Activated effector memory CD4-positive, alpha-beta T cell treated with Interleukin-2 at 50 U/mL for 16 hours (primary cell): ENCODE data around the gene CELSR1.

Experiments
- DNase-seq: peaks from one replicate; pipeline ENCODE4 v3.0.0-alpha.2; 2020

The CELSR1 gene

DNA sequence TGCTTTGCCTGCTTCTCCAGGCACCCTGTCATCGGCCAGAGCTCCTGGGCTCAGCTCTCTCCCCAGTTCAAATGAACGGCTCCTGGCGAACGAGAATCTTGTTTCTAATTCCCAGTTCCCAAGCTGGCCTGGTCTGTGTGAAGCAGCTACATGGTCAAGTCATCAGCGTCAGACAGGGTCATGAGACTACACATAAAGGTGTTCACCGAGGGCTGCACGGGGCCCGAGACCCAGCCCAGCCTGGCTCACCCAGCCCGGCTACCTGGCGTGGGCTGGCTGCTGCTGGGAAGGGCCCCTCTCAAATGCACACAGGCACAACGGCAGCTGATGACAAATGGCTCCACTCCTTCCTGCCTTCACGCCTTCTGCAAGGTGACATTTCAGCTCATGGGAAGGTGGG is 14.6 kb upstream of the CELSR1 start:
- no peak for DNase-seq

DNA sequence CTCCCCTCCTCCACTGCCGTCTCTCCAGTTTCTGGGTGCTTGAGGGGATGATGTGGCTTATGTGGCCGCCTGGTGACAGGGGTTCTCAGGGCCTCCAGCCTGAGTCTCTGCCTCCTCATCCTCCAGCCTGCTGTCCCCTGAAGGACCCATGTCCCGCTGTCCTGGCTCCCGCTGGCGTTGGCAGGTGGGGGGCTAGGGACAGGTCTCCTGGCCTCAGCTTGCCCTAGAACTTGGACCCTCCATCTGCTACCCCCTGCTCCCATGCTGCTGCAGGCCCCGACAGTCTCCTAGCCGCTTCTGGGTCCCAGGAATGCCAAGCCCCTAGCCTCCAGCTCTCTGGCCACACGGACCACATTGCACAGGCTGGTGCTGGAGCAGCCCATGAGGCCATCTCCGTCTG is 13.9 kb upstream of the CELSR1 start:
- no peak for DNase-seq

DNA sequence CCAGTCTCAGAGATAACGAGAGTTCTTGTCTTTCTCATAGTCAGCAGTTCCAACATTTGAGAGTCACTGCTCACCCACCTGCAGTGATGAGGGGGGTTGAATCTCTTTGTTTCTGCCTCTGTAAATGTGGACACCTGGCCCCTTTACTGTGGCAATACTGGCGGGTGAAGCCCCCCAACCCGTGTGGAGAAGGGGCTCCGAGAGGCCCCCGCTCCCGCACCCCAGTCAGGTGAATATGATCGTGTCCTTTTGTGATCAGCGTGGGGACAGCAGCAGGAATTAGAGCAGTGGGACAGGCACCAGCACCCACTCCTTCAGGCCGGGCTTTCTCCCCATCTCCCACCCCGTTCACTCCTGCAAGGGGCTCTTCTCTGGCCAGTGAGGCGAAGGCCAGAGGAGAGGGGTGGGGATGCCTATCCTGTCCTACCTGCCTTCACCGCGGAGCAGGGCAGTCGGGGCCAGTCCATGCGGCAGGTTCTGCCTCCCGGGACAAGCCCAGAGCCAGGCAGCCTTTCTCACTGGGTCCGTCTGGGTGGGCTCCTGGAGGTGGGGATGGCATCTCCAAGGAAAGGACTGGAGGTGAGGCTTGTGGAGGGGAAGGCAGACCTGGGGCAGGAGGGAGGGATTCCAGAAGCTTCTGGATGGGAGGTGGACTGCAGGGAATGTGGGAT is 12.7 kb upstream of the CELSR1 start:
- DNase-seq: no peak

DNA sequence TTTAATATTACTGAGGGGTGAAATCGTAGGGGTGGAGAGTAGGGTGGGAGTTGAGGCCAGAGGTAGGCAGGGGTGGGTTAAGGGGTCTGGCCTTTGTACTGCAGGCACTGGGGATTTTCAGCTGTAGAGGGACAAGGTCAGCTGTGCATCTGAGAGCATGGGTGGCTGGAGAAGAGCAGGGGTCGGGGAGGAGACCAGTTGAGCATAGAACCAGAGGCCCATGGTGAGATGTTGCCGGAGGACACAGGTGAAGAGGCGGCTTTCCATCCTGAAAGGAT is 12.1 kb upstream of the CELSR1 start:
- DNase-seq: no peak

DNA sequence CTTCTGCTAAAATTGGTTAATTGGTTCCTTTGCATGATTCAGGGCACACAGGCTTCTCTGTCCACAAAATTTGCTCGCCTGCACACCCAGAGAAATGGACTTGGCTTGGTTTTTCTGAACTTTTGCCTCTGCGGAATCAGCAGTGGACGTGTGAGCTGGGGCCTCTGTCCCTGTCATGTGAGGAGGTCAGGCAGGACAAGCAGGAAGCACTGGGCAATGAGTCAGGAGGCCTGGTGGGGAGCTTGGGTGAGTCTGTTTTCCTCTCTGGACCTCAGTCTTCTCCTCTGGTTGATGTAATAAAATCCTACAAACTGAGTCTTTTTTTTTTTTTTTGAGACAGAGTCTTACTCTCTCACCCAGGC is 10.4 kb upstream of the CELSR1 start:
- DNase-seq: no peak

DNA sequence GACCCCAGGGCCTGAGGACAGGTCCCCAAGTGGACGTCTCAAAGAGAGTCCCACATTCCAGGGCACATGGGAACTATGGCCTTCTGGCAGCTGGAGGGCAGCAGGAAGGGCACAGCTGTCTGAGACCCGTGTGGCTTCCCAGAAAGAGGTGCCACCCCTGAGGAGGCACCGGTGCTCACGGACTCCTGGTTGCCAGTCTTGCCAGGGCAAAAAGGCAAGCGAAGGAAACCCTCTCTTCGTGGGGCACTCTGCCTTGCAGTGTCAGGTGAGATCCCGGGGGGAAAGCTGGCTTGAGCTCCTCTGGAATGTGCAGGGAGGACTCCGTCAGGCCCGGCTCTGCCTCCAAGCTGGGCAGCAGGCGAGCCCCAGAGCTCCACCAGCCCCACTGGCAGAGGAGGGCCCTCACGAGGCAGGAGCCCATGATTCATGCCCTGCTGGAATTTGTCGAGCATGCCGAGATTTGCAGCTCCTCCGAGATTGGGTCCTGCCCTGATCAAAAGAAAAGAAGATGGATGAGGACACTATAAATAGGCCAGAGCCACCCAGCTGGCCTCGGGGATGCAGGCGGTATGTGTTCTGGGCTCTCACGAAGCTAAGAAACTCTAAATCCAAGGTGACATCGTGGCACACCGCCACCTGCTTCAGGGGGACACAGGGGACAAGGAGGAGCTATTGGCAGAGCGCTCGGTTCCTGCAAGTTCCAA is 9.9 kb upstream of the CELSR1 start:
- DNase-seq: no peak

DNA sequence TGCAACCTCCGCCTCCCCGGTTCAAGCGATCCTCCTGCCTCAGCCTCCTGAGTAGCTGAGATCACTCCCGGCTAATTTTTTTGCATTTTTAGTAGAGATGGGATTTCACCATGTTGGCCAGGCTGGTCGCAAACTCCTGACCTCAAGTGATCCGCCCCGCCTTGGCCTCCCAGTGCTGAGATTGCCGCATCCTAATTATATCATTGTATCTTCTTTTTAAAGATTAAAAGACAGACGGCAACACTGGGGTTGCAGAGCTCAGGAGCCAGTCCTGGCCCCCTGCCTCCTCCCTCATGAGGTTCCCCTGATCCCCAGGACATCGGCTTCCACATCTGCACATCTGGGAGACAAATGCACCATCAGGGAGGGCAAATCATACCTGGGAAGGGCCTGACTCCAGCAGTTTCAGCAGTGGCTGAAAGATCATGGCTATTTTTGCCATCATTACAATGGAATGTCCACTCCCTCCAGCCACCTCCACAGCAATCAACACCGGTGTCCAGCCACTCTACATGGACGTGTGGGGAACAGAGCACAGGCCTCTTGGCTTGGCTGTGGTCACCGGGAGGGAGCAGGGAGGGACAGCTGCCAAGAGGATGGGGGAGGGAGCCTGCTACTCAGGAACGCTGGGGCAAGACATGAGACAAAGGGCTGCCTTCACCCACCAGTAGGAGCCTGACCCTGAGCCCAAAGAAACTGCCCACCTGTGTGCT is 9.2 kb upstream of the CELSR1 start:
- no peak for DNase-seq

DNA sequence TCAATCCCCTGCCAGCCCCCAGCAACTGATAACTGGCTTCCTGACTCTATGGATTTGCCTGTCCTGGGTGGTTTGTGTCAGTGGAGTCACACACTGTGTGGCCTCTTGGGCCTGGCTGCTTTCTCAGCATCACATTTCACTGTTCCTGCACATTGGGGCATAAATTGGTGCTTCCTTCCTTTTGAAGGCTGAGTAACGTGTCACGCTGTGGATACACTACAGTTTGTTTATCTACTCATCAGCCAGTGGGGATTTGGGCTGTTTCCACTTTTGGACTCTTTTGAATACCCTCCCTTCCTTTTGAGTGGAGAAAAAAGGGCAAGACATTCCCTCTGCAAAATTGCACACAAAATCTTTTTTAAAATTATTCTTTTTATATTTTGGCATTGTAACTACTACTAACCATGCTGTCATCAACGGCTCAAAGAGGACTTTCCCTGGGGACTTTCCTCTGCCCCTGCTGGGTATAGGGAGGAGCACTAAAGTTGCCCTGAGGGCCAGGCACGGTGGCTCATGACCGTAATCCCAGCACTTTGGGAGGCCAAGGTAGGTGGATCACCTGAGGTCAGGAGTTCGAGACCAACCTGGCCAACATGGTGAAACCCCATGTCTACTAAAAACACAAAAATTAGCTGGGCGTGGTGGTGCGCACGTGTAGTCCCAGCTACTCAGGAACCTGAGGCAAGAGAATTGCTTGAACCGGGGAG is 7.8 kb upstream of the CELSR1 start:
- no peak for DNase-seq

DNA sequence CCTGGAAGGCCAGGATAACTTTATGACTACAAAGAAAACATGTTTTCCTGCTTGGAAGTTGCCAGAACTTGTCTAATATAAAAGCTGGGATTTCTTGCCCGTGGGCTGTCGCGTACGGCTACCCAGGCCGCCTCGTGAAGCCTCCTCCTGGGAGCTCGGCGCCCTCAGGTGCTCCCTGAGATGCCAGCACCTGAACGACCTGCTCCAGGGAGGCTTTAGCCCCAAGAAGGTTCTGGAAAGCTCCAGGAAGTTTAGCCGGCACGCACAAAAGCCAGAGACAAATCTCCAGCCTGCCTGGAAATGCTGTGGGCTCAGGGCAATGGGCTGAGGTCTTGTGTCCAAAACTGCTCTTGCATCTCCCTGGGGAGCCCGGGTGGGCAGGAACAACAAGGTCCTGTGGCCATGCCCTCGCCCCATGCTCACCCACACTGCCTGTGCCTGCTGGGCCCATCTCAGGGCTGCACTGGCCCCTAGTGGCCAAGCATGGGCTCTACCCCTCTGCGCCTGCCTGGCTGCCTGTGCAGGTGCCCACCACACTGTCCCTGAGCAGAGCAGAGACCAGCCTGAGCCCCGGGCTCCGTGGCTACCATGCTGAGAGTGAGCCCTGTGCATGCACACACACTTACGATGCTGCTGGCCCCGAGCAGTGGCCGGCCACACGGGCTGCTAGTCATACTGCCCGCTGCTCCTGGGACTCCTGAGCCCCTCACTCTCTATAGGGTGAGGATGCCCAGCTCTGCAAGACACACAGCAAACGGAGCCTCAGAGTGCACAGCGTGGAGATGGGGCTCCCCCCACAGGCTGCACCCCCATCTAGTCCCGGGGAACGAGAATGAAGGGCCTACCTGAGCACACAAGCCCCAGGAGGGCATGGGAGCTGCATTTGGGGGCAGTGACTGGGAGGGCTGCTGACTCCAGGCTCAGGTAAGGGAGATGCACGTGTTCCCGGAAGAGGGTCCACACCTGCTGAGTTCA is 4.9 kb upstream of the CELSR1 start:
- peak; percentile 56 for DNase-seq

DNA sequence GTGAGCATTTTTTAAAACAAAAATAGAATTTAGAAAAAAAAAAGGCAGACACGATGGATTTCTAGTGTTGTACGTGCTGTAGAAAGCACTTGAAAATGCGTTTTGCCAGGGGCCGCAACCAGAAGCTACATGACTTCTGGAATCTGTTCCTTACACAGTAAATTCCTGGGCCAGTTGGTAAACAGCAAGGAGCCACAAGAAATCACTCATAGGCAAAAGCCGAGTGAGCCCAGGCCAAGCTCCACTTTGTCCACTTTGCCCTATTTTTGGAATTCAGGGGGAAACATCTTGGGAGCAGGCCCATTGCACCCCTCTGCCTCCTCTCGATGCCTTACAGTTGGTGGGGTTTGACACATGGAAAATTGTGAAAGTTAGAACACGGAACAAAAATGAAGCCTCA is 4.1 kb upstream of the CELSR1 start:
- DNase-seq: no peak

DNA sequence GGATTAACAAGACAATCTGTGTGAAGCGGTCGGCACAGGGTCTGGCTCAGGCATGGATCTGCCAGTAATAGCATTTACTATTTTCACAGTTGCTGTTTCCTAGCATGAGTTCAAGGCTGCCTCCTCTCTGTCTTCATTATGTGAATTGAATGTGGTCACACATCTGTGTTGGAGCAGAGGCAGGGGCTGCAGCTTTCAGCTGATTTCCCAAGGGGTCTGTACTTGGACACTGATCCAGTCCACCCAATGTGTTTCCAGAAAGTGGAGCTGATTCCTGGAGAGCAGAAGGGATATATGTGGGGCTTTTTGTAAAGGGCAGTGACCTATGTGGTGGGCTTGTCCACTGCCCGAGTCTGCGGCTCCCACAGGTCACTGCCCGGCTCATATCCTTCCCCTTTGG is 3.5 kb upstream of the CELSR1 start:
- DNase-seq: no peak

DNA sequence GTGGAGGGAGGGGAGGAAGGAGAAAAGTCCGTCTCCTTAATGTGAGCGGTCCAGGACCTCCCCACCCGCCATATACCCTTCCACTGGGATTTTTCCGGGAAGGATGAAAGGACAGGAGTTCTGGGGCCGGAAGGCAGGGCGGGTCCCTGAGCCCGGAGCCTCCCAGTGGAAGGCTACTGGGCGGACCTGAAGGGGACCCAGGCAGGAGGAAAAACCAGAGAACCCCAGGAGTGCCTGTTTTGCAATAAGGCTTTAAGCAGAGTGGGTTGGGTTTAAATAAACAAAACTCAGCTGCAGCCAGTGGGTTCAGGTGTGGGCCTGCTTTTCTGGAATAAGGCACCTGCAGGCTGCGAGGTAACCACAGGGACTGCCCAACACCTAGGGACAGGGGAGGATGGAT is 1.7 kb upstream of the CELSR1 start:
- no peak for DNase-seq

DNA sequence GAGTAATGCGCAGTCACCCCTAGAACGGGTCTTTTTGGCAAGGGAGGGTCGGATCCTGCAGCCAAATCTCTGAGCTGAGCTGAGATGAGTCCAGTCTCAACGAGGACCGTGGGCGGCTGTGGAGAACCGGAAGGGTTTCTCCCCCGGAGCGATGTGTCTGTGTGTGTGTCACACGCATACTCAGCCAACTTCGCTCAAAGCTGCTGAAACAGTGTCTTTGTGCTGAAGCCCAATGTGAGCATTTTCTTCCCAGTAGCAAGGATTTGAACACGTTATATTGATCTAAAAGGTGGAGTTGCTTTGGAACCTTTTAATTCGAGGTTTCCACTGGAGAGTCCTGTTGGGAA is 1.4 kb upstream of the CELSR1 start:
- DNase-seq: no peak

DNA sequence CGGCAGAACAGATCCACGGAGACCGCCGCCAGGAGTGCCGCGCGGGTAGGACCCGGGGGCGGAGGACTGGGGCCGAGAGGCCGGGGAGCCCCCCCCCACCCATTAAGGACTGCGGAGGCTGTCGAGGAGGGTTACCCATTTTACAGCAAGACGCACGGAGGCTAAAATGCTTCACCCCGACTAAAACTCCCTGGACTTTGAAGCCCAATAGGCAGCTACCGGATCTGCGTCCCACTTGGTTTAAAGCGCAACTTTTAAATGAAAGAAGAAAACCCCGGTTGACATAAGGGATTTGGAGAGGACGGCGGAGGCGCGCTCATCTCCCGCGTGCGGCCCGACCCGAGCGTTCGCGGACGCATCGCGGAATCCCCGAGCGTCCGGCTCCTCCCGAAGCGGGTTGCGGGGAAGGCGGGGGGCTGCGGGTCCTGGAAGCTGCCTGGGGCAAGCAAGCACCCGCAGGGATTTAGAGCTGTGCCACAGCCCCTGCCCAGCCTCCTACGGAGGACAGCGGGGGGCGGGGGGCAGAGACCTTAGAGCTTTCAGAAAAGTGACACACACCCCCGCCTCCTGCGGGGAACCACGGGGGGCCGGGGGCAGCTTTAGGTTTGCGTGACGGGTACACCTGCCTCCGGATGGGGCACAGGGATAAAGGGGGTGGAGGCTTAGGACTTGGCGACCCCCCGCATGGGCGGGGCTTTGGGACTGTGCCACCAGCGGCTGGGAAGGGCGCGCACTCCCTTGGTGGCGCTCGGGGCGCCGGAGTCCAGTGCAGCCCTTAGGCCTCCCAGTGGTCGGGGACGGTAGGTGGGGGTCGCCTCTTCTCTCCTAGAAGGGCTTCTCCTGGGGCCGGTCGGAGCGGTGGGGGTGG is 760 bp upstream of the CELSR1 start:
- no peak for DNase-seq

DNA sequence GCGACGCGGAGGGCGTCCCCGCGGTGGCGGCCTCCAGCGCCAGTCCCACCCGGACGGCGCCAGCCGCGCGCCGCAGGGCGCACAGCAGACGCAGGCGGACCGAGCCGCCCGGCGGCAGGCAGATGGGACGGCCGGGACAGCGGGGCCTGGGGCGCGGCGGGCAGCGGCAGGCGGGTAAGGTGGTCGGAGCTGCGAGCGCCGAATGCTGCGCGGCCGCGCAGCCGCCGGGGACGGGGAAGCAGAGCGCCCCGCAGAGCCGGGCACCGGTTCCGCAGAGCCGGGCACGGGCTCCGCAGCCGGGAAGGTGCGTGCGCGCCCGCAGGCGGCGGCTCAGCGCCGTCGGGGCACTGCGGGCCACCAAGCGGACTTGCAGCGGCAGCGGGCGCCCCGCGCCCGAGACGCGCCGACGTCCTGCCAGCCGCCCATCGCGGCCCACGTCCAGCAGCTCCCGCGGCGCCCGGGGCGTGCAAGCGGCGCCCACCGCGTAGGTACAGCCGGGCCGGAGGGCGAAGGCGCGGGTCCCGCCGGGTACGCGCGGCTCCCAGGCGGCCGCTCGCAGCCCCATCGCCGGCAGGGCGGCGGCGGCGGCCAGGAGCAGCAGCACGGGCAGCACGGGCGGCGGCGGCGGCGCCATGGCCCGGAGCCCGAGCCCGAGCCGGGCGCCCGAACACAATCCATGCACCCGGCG is 739 bp downstream of the CELSR1 start:
- no peak for DNase-seq

DNA sequence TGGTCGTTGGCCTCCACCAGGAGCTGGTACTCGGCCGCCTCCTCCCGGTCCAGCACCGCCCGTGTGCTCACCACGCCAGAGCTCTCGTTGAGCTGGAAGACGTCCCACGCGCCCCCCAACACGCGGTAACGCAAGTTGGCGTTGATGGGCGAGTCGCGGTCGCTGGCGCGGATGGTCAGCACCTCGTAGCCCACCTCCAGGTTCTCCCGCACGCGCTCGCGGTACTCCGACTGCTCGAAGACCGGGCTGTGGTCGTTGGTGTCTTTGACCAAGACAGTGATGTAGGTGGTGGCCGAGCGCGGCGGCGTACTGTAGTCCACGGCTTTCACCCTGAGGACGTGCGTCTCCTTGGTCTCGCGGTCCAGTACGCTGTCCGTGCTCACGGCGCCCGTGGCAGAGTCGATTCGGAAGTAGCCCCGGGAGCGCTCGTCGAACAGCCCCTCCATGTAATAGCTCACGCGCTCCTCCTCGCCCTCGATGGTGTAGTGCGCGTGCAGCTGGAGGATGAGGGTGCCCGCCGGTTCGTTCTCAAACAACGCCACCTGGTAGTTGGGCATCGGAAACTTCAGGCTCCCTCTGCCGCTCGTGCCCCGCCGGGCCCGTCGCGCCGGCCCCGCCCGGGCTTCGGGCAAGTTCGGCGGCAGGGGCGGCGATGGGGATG is 1.4 kb downstream of the CELSR1 start:
- DNase-seq: no peak

DNA sequence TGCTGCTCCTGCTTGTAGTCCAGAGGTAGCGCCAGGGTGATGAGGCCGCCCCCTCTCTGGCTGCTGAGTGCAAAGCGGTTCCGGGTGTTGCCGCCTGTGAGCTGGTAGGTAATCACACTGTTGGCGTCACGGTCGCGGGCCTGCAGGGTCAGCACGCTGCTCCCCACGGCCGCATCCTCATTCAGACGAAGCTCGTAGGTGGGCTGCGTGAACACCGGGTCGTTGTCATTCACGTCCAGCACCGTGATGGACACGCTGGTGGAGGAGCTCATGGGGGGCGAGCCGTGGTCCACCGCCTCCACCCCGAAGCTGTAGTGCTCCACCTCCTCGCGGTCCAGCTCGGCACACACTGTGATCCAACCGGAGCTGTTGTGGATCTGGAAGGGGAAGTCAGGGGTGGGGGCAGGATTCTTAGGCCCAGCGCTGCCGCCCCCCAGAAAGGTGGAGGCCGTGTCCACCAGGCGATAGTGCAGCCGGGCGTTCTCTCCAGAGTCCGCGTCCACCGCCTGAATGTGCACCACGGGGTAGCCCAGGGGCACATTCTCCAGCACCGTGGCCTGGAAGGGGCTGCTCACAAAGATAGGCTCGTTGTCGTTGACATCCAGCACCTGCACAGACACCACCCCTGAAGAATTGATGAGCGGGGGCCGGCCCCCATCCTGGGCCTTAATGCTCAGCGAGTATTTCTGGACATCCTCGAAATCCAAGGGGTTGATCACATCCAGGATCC is 2.4 kb downstream of the CELSR1 start:
- no peak for DNase-seq

DNA sequence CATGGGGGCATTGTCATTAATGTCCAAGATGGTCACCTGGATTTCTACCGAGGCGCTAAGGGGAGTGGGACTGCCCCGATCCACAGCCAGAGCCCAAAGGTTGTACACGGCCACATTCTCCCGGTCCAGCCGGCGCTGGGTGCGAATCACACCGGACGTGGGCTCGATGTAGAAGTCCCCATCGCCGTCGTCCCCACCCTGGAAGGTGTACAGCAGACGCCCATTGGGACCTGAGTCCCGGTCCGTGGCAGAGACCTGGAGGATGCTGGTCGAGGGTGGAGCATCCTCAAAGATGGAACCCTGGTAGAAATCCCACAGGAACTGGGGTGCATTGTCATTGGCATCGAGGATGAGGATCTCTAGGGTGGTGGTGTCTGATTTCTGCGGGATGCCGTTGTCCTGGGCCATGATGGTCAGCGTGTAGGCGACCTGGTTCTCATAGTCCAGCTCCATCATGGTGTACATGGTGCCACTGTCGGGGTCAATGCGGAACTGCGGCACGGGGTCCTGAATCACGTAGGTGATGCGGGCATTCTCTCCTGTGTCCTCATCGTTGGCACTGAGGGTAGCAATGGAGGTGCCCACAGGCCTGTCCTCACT is 3.1 kb downstream of the CELSR1 start:
- DNase-seq: no peak

DNA sequence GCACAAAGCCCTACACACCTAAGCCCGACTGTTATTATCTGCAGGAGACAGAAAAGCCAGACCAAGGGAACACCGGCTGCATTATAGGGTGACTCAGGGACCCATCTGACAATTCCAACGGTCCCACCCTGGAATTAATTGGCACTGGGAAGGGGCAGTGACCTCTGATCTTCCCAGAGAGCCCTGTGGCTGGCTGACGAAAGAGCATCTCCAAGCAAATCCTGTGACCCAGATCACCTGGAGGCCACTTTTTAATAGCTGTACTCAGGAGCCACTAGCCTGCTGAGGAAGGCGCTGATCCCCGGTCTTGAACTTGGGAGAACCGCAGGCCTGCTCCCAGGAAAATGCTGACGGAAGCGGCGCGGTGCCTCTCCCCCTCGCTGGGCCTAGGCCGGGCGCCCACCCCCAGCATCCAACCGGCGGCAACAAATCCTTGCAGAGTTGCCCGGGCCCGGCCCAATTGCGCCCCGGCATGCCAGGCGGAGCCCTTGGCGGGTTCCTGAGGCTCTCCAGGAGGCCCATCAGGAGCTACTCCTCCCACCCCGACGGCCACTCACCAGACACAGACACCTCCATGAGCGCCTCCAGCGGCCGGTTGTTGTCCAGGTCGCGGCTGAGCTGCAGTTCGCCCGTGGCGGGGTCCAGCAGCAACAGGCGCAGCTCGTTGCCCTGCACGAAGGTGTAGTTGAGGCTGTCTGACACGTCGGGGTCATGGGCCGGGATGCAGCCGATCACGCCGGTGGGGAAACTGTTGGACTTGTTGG is 4.2 kb downstream of the CELSR1 start:
- no peak for DNase-seq
